SU-DHL-6 (cell line): ENCODE measurements around the gene LRRN2.

ENCODE experiments used
- EZH2phosphoT487 ChIP-seq: fragments of 200-600 bp; sonication (generic), shearing (Covaris generic); conservative IDR thresholded peaks from 2 replicates; pipeline ENCODE4 v1.6.1; 2018; ENCODE audit warnings: mild to moderate bottlenecking, antibody characterized with exemption, low read length, moderate library complexity, mixed read lengths
- TF ChIP-seq, protein P1 (sequence below): fragments of 200-600 bp; sonication (generic); IDR thresholded peaks from one replicate; pipeline ENCODE4 v1.5.1; 2017; ENCODE audit warnings: antibody characterized with exemption, mild to moderate bottlenecking, low read length, moderate library complexity; ENCODE audit not compliant: insufficient read depth, poor library complexity, severe bottlenecking

DNA sequence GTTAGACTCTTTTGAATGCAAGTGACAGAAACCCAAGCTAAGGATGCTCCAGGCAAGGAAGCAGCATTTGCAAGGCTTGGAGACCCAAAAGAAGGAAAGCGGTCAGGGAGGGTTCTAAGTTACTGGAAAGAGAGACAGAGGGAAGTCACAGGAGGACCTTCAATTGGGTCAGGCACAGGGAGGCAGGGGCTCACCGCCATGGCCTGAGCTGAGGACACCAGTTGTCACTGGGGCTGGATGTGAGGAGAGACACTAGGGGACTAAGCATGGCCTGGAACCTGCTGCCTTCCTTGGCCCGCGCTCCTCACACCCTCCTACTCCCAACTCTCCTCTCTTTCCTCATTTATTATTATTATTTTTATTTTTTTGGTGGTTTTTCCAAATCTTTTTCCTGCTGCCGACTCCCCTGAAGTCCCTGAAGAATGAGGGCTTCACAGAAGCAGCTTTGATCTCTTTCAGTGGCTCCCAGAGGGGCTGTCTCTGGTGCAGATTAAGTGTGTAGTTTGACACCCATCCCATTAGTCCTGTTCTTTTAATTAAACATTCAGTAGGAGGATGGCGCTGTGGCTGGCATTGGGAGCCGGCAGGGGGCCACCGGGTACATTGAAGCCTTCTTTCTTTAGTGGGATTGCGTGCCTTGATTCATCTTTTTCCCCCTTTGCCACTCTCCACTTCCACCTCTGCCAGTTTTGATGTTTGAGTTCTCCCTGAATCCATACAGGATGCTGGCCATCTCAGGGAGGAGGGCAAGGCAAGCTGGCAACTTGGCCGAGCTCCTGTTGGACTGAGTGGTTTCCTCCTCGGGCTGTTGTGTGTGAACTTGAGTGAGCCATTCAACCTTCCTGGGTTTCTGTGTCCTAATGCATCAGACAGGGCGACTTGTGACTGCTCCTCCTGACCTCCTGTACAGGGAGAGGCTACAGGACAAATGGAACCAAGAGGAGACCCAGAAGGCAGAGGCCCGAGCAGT is 110.0 kb downstream of the LRRN2 start:
- TF ChIP-seq, protein P1, sequence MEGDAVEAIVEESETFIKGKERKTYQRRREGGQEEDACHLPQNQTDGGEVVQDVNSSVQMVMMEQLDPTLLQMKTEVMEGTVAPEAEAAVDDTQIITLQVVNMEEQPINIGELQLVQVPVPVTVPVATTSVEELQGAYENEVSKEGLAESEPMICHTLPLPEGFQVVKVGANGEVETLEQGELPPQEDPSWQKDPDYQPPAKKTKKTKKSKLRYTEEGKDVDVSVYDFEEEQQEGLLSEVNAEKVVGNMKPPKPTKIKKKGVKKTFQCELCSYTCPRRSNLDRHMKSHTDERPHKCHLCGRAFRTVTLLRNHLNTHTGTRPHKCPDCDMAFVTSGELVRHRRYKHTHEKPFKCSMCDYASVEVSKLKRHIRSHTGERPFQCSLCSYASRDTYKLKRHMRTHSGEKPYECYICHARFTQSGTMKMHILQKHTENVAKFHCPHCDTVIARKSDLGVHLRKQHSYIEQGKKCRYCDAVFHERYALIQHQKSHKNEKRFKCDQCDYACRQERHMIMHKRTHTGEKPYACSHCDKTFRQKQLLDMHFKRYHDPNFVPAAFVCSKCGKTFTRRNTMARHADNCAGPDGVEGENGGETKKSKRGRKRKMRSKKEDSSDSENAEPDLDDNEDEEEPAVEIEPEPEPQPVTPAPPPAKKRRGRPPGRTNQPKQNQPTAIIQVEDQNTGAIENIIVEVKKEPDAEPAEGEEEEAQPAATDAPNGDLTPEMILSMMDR = no peak
- no peak for TF ChIP-seq EZH2phosphoT487
